Myometrial cell (primary cell): ENCODE measurements around the gene SEM1. TPM values are rescaled to one million over a fixed set of nuclear protein-coding genes. Genes with fewer than 3 reads are reported as not detected.

Experiments
- total RNA-seq: library from RNA; depleted of rRNA; stranded (reverse); fragments of >200 nt; gene quantifications from 2 replicates; pipeline ENCODE4 v1.2.3, GENCODE V29; 2015

Gene SEM1
- 13.8 and 32.9 TPM in 2 replicates for total RNA-seq

GRCh38 chr7:96709381-96710228 is at the start of gene SEM1:
Gene SEM1 (minus strand): TSS chr7:96709846. CDS start chr7:96709763, 83 bp downstream.

